IPS-NIHi11 (cell line): Measurements from ENCODE around the gene C1orf21.
"Not testable (repeated sequence)": the region's sequence is repeated elsewhere in the genome, so short reads cannot be mapped to it uniquely, and the experiment has no call there.

Experiments used
- DNase-seq: peaks from one replicate; pipeline ENCODE4 v3.0.0; 2012; ENCODE audit warnings: mixed read lengths, low spot score

The C1orf21 gene

DNA sequence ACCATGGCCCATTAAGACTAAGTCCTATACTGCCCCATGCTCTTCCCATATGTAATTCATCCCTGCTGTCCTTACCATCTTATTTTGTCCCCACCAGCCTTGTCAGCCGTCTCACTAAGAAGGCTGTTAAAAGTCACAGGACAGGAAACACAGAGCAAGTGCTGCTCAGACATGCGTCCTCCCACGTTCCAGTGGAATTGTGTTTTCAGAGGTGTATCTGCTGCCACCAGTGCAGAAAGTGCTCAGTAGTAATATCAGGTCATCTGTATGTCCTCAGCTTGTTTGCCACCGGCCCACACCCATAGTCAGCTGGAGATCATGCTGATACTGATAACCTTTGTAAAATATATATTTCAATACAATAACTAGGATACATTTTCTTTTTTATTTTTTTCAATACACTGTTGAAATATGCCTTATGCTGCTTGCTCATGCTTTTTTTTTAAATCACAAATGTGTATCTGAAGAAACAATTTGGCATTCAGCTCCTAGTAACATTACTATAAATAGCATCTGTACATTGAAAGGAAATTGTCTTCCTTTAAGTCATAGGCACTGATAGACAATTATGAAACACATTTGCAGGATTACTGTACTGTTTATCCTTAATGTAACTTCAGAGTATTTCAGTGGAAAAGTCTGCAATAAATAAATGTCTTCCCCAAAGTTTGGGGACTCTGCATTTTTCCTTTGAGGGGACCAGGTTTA, 211.0 kb downstream of the C1orf21 start:
- no peak for DNase-seq

GRCh38 chr1:184598403-184599193, 211.8 kb downstream of the C1orf21 start:
- no peak for DNase-seq

- no peak for DNase-seq
These were observed 217.5 kb downstream of the C1orf21 start for GRCh38 chr1:184604152-184604900.

- DNase-seq = no peak
These were observed 219.1 kb downstream of the C1orf21 start for GRCh38 chr1:184605941-184606340.

GRCh38 chr1:184606786-184607185, 220.0 kb downstream of the C1orf21 start:
- no peak for DNase-seq

- DNase-seq = no peak
These were observed 221.8 kb downstream of the C1orf21 start for GRCh38 chr1:184608581-184608980.

DNA sequence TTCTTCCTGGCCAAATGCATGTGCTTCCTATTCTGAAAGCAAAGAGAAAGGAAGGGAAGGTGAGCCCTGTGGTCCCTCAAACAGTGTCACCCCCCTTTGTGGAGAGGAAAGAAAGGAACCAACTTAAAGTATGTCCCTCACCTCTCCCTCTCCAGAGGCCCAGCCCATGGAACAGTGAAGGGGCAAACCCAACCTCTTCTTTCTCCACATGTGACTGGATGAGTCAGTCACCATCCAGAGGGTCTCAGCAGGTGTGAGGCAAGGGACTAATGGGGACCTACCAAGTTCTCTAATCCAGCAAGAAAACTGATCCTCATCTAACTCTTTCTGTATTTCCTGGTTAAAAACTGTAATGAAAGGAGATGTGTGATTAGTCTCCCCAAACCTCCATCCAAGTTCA, 222.2 kb downstream of the C1orf21 start:
- DNase-seq = no peak

- no peak for DNase-seq
These were observed 224.2 kb downstream of the C1orf21 start for GRCh38 chr1:184610876-184611595.

- DNase-seq = not testable (repeated sequence)
These were observed 225.4 kb downstream of the C1orf21 start for GRCh38 chr1:184612229-184612628.

GRCh38 chr1:184614667-184615066, 227.8 kb downstream of the C1orf21 start:
- no peak for DNase-seq

- DNase-seq = no peak
These were observed 228.5 kb downstream of the C1orf21 start for GRCh38 chr1:184615301-184615700.

DNA sequence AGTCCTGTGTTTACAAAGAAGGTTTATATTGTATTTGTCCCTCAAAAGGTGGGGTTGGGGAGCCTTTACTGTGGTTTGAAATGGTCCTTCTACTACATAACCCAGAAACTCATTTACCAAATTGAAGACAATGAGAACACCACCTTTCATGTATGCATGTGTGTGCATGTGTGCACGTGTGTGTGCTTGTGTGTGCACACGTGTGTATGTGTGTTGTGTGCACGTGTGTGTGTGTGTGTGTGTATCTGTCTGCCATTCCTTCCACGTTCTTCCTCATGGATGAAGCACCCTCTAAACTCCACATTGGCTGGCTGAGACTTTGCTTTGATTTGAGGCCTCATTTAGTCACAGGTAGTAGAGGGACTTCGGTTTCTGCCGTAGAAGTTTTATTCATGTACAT, 229.7 kb downstream of the C1orf21 start:
- DNase-seq = no peak

DNA sequence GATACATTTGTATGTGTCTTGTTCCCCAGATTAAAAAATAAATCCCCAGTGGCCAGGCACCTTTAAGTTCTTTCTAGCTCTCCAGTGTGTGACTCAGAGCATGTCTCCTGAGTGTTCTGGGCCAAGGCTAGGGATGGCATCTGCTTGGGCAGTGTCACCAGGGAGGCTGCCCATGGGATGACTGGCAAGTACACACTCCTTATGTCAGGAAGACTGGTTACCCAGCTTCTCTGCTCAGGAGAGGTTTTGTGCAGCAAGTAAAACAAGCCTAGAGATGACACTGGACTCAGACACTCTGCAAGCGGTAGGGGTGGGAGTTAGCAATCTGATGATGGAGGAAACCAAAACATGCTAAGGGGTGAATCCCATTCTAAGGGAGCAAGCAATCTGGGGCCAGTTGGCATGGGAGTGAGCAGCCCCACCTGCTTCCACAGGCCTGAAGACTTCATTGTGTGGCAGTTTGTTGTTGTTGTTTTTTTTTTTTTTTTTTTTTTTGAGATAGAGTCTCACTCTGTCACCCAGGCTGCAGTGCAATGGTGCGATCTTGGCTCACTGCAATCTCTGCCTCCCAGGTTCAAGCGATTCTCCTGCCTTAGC, 230.7 kb downstream of the C1orf21 start:
- DNase-seq = no peak

GRCh38 chr1:184618851-184619250, 232.0 kb downstream of the C1orf21 start:
- DNase-seq = no peak

GRCh38 chr1:184620469-184620868, 233.6 kb downstream of the C1orf21 start:
- no peak for DNase-seq

DNA sequence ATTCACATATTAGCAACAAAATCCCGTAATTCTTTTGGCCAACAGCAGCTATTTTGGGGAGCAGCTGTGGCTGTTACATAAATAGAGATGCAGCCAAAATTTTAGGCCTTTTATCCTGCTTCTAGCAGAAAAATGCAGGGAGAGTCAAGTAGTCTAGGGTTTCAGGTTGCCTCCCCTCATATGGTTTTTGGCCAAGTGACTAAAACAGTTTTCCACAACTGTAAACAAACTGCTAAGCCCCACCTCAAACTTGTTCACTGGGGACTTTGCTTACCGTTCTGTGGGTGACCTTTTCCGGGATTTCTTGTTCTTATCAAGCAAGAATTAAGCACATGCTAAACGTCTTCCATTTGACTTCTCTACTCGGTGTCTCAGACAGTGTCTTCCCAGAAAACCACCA, 234.4 kb downstream of the C1orf21 start:
- no peak for DNase-seq

DNA sequence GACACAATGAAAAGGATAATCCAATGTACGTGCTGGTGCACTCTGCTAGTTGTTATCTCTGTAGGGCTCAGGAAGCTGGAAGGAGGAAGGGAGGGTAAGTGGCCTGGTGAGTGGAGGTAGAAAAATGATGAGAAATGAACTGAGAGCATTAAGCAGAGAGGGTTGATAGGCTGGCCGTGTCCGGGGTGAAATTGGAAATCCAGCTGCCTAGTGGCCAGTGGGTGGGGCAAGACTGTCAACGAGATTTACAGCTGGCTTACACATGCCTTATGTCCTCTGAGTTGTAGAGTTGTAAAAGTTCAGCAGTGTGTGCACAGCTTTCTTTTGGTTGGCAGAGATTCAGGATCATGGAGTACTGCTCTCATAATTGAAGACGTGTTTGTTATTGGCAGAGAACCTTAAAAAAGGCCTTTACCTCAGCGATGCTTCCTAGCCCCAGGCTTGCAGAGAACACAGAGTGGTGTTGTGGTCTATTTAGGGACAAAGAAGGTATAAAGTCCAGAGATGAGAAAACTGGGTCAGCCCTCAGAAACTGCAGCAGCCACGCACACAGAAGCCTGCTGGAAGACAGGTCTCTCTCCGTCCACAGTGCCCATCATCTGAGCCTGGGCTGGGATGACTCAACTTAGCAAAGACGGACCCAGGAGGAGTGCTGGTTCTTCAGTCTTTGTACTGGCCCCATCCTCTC, 235.5 kb downstream of the C1orf21 start:
- peak; percentile 37 for DNase-seq

DNA sequence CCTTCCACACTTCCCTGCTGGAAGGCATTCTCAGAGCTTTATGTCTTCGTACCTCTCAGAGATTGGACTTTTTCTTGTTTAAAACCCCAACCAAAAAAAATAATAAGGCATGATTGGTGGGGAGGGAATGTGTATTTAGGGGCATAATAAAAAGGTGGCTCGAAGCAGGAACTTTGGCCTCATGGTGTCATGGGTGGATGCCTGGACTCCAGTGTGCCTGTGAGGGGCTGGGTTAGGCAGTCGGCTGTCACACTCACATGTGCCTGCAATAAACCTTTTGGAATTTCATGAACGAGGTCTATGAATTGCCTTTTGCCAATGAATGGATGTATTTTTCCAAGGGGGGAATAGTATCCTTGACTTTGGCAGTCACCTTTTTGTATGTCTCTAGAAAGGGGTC, 236.6 kb downstream of the C1orf21 start:
- DNase-seq = no peak

GRCh38 chr1:184624051-184624450, 237.2 kb downstream of the C1orf21 start:
- DNase-seq = no peak

DNA sequence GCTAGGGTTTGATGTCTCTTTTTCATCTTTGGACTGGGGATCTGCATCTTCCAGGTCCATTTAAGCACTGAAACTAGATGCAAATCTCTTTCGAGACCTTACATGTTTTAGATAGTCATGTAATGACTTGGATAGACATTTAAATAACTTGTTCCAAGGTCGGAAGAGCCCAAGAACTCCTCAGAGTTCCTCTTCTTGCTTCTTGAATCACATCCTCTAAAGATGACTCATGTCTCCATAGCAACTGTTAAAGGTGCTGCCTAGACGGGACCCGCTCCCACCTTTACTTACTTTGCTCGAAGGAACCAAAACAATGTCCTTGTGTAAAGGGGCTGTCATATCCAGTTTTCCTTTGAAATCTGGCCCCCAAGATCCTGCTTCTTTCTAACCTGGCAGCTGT, 237.8 kb downstream of the C1orf21 start:
- no peak for DNase-seq

DNA sequence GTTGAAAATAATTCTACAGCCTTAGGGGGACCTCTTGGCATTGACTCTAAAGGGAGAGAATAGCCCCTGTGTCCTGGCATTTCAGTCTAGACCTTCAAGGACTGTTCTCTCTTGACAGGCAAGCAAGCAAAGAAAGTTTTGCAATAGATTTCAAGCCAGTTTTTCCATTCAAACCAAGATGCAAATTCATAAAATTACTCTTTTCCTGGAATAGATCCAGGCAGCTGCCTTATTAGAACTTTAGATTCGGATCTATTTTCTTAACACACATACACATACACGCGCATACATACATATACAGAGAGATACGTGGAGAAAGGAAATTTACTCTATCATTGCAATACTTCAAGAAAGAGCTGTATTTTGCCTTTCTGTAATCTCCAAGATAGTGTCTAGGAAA, 238.4 kb downstream of the C1orf21 start:
- DNase-seq = no peak
